K562 (cell line): ENCODE measurements around the gene TMEM11. TPM values are rescaled to one million over a fixed set of nuclear protein-coding genes. Genes with fewer than 3 reads are reported as not detected.

Experiments
- ATAC-seq: fragments of 200-7000 bp; cut with Tn5 transposase; 3 replicates; pipeline ENCODE4 v1.9.1; 2020; ENCODE audit warnings: moderate library complexity
- BruUV-seq: library from RNA; stranded (reverse); fragments of 400-500 nt; replicated peaks from 2 replicates; lab custom pipeline; 2021; lab: Mats Ljungman, UMichigan
- CTCF ChIA-PET: fragments of 300-600 bp; formaldehyde crosslinking; extraction: SDS; loops from one replicate; lab custom pipeline; 2021; ENCODE audit warnings: low intra/inter-chr PET ratio; lab: Yijun Ruan, JAX
- POLR2A ChIA-PET: fragments of 300-600, 350-650 bp; sonication (Branson Sonifier 250); formaldehyde crosslinking; extraction: SDS; loops from one replicate; lab custom pipeline; 2021; ENCODE audit warnings: antibody characterized with exemption, inconsistent platforms; lab: Yijun Ruan, JAX
- DNase-seq, 4 experiments: peaks; one replicate each; pipeline versions ENCODE4 v3.0.0 to v3.0.0-alpha.2; 2011 to 2018; ENCODE audit warnings: low spot score in 3 of 4, mixed read lengths in 3 of 4; ENCODE audit errors: extremely low read depth in 1 of 4
- FAIRE-seq: peaks from 2 replicates; lab custom pipeline; 2011; peaks lifted over from hg19 to GRCh38; lab: Jason Lieb, UNC
- H2AFZ ChIP-seq: 2 replicates; pipeline ENCODE4 v1.6.0; 2011; ENCODE audit warnings: low read depth, low read length, control low read depth, inconsistent platforms
- H3K27ac ChIP-seq: fragments of 200-600 bp; 3 replicates; pipeline ENCODE4 v1.8.0; 2011; ENCODE audit warnings: low read depth, mild to moderate bottlenecking, control low read depth, inconsistent platforms, low read length, moderate library complexity, mixed read lengths; ENCODE audit errors: extremely low read depth
- H3K27me3 ChIP-seq, 2 experiments: fragments of 300-600 bp in 1 of 2; 2 replicates in 1 of 2; 3 replicates in 1 of 2; pipeline versions ENCODE4 v1.6.0 to v1.8.0; 2011; ENCODE audit warnings: inconsistent platforms in 2 of 2, low read length in 2 of 2, mild to moderate bottlenecking in 1 of 2, mixed read lengths in 1 of 2, moderate library complexity in 1 of 2; ENCODE audit not compliant: control insufficient read depth in 2 of 2, insufficient read depth in 2 of 2
- H3K36me3 ChIP-seq: fragments of 300-600 bp; 3 replicates; pipeline ENCODE4 v1.8.0; 2011; ENCODE audit warnings: mild to moderate bottlenecking, low read length, inconsistent platforms; ENCODE audit not compliant: control insufficient read depth, insufficient read depth
- H3K4me1 ChIP-seq, 2 experiments: fragments of 200-600 bp in 1 of 2; replicated peaks in 1 of 2; 2 replicates in 1 of 2; 3 replicates in 1 of 2; pipeline versions ENCODE4 v1.5.1 to v1.8.0; 2011; ENCODE audit warnings: inconsistent platforms in 2 of 2, low read length in 2 of 2, mild to moderate bottlenecking in 1 of 2, mixed read lengths in 1 of 2, moderate library complexity in 1 of 2; ENCODE audit not compliant: control insufficient read depth in 2 of 2, insufficient read depth in 2 of 2
- H3K4me2 ChIP-seq: 2 replicates; pipeline ENCODE4 v1.6.1; 2011; ENCODE audit warnings: low read length, control low read depth, inconsistent platforms, mixed read lengths; ENCODE audit not compliant: insufficient read depth
- H3K4me3 ChIP-seq: fragments of 200-600 bp; sonication (generic), shearing (Covaris generic); 2 replicates; pipeline ENCODE4 v1.5.1; 2016; ENCODE audit warnings: control low read depth, inconsistent platforms
- H3K79me2 ChIP-seq: fragments of 200-600 bp; 3 replicates; pipeline ENCODE4 v1.8.0; 2011; ENCODE audit warnings: low read length, inconsistent platforms; ENCODE audit not compliant: control insufficient read depth, insufficient read depth
- H3K9ac ChIP-seq, 2 experiments: 2 replicates each; pipeline versions ENCODE4 v1.6.0 to v1.6.1; 2011; ENCODE audit warnings: low read depth in 2 of 2, low read length in 2 of 2, control low read depth in 1 of 2, inconsistent platforms in 1 of 2, mild to moderate bottlenecking in 1 of 2, mixed read lengths in 1 of 2; ENCODE audit not compliant: insufficient read depth in 1 of 2
- H3K9me1 ChIP-seq: one replicate; pipeline ENCODE4 v1.6.0; 2011; ENCODE audit warnings: inconsistent platforms, mild to moderate bottlenecking, low read length, moderate library complexity; ENCODE audit not compliant: control insufficient read depth, insufficient read depth
- H3K9me3 ChIP-seq: replicated peaks from 2 replicates; pipeline ENCODE4 v1.5.1; 2011; ENCODE audit warnings: low read depth, low read length, inconsistent platforms; ENCODE audit not compliant: control insufficient read depth, insufficient read depth
- H4K20me1 ChIP-seq: replicated peaks from 2 replicates; pipeline ENCODE4 v1.6.1; 2011; ENCODE audit warnings: low read length, inconsistent platforms, mixed read lengths; ENCODE audit not compliant: control insufficient read depth, insufficient read depth
- ETS1 ChIP-seq: conservative IDR thresholded peaks from 2 replicates; pipeline ENCODE4 v1.6.1; 2011; ENCODE audit warnings: low read depth, mild to moderate bottlenecking, low read length; ENCODE audit not compliant: control insufficient read depth
- HMGXB4 ChIP-seq: sonication (generic); formaldehyde crosslinking; IDR thresholded peaks from 2 replicates; pipeline ENCODE4 v1.8.1; 2023; ENCODE audit warnings: mild to moderate bottlenecking, missing genetic modification reagents
- NBN ChIP-seq: fragments of 450-650 bp; IDR thresholded peaks from 2 replicates; pipeline ENCODE4 v1.6.1; 2016; ENCODE audit warnings: low read depth, mild to moderate bottlenecking
- RBFOX2 ChIP-seq: fragments of 200-400 bp; formaldehyde crosslinking; IDR thresholded peaks from 2 replicates; pipeline ENCODE4 v1.6.1; 2017; ENCODE audit warnings: low read depth, mild to moderate bottlenecking, low read length, moderate library complexity
- SPI1 ChIP-seq: IDR thresholded peaks from 2 replicates; pipeline ENCODE4 v1.6.1; 2011; ENCODE audit warnings: low read depth, low read length, control low read depth, borderline replicate concordance
- ZEB2 ChIP-seq: fragments of 450-650 bp; IDR thresholded peaks from 2 replicates; pipeline ENCODE4 v1.6.1; 2016
- ZNF263 ChIP-seq: sonication (generic); formaldehyde crosslinking; IDR thresholded peaks from 2 replicates; pipeline ENCODE4 v1.8.0; 2022; ENCODE audit warnings: mild to moderate bottlenecking, missing genetic modification reagents, borderline replicate concordance
- ZNF384 ChIP-seq: IDR thresholded peaks from 2 replicates; pipeline ENCODE4 v1.6.1; 2012; ENCODE audit warnings: low read depth, low read length, improper control_type of control experiment
- WGBS: fragments of 100-300 bp; shearing (Covaris generic); methylation state at CpG from one replicate; pipeline ENCODE4 v1.1.6; 2016; ENCODE audit warnings: low coverage, mixed read lengths; ENCODE audit not compliant: insufficient coverage; ENCODE audit errors: missing lambda C conversion rate; 5-methylcytosine and 5-hydroxymethylcytosine counted together
- in situ Hi-C: fragments of 300-500 bp; cut with MboI; formaldehyde crosslinking; loops from 4 replicates; pipeline ENCODE4 v1.15.0; 2018; ENCODE audit warnings: inconsistent platforms, mixed read lengths
- intact Hi-C: fragments of 100-400 bp; cut with micrococcal nuclease; formaldehyde crosslinking; loops from 2 replicates; pipeline ENCODE4 v1.14.2; 2022
- polyA plus RNA-seq, 8 experiments: library from polyadenylated mRNA; depleted of rRNA in 4 of 8; stranded (reverse) in 5 of 8; unstranded in 3 of 8; fragments of >200 nt; fragmentation: Nextera tagmentation in 2 of 8; fragmentation: Illumina TruSeq in 1 of 8; extraction: Ambion mirVana in 2 of 8; extraction: Trizol in 1 of 8; gene quantifications; 2 replicates each; pipeline versions ENCODE4 v1.2.1 to v1.2.3, GENCODE V29; 2011 to 2014; ENCODE audit warnings: inconsistent platforms in 1 of 8, missing spikeins in 1 of 8
- total RNA-seq, 7 experiments: library from RNA; depleted of rRNA in 6 of 7; stranded (reverse); fragments of >200 nt in 6 of 7; fragmentation: Illumina TruSeq in 2 of 7; extraction: Trizol in 2 of 7; gene quantifications; 2 replicates each; pipeline versions ENCODE4 v1.2.1 to v1.2.3, GENCODE V29; 2011 to 2021; ENCODE audit warnings: low replicate concordance in 1 of 7
- TF ChIP-seq, protein P1 (sequence below): fragments of 250-450 bp; sonication (Bioruptor Pico); IDR thresholded peaks from 2 replicates; pipeline ENCODE4 v1.8.0; 2022; ENCODE audit warnings: inconsistent platforms, mild to moderate bottlenecking, moderate library complexity, borderline replicate concordance
- TF ChIP-seq, protein P2 (sequence below): fragments of 250-450 bp; sonication (Bioruptor Pico); IDR thresholded peaks from 2 replicates; pipeline ENCODE4 v1.8.0; 2022; ENCODE audit warnings: inconsistent platforms
- TF ChIP-seq, protein P3 (sequence below), 3 experiments: IDR thresholded peaks in 2 of 3; conservative IDR thresholded peaks in 1 of 3; 2 replicates each; pipeline ENCODE4 v1.5.1; 2011 to 2012; ENCODE audit warnings: low read length in 3 of 3, mild to moderate bottlenecking in 3 of 3, control low read depth in 2 of 3, improper control_type of control experiment in 1 of 3, inconsistent platforms in 1 of 3, low read depth in 1 of 3, mixed read lengths in 1 of 3, moderate library complexity in 1 of 3; ENCODE audit not compliant: insufficient read depth in 2 of 3

Gene TMEM11
- total and polyA plus RNA-seq, 9 of the 15 experiments (the other 6 are each of a cell fraction or from before 2014, with no cell fraction given) = 12.0 to 40.7 (median 30.0) TPM

- in situ Hi-C loops = no loop called here
- CTCF ChIA-PET = no interaction called here
- POLR2A ChIA-PET = interaction anchor here (1.3 kb wide), 1 partner anchor 17 kb away, joined by 5 read pairs; no protein-coding TSS in a partner anchor
Measured at GRCh38 chr17:21177401-21177800, 36.6 kb downstream of the TMEM11 start.

More at GRCh38 chr17:21177401-21177800, 36.6 kb downstream of the TMEM11 start:
- H4K20me1 ChIP-seq = no peaks in the 10 kb centered on the region
- intact Hi-C loops = no loop called here
- no peak overlapping the region for H3K27ac ChIP-seq
- no TSS peak for BruUV-seq
- no peaks in the 10 kb centered on the region; a peak in 1 of 5 replicates for H3K4me1 ChIP-seq
- no peaks in the 10 kb centered on the region for H3K27me3 ChIP-seq
- H3K4me2 ChIP-seq = no peak overlapping the region
- FAIRE-seq (no peak), DNase-seq (no peak), ATAC-seq (no peak)
- no peaks in the 10 kb centered on the region for H3K9me1 ChIP-seq
- no peak overlapping the region for H2AFZ ChIP-seq
- no peak overlapping the region for H3K9ac ChIP-seq
- H3K4me3 ChIP-seq = no peak overlapping the region
- peaks cover 14% of the 10 kb centered on the region; the same call in 2 of the 3 replicates for H3K36me3 ChIP-seq
- H3K79me2 ChIP-seq = no peaks in the 10 kb centered on the region
- 71% methylated on average over 6 of the region's 8 CpGs for WGBS
- TF ChIP-seq HMGXB4 (CRISPR knock-in tag) (no peak), ZEB2 (no peak), ZNF263 (CRISPR knock-in tag) (no peak), RBFOX2 (no peak), SPI1 (no peak), ETS1 (no peak), NBN (no peak), ZNF384 (no peak)
- TF ChIP-seq, protein P1, sequence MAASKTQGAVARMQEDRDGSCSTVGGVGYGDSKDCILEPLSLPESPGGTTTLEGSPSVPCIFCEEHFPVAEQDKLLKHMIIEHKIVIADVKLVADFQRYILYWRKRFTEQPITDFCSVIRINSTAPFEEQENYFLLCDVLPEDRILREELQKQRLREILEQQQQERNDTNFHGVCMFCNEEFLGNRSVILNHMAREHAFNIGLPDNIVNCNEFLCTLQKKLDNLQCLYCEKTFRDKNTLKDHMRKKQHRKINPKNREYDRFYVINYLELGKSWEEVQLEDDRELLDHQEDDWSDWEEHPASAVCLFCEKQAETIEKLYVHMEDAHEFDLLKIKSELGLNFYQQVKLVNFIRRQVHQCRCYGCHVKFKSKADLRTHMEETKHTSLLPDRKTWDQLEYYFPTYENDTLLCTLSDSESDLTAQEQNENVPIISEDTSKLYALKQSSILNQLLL (CRISPR knock-in tag) = no peak
- TF ChIP-seq, protein P2, sequence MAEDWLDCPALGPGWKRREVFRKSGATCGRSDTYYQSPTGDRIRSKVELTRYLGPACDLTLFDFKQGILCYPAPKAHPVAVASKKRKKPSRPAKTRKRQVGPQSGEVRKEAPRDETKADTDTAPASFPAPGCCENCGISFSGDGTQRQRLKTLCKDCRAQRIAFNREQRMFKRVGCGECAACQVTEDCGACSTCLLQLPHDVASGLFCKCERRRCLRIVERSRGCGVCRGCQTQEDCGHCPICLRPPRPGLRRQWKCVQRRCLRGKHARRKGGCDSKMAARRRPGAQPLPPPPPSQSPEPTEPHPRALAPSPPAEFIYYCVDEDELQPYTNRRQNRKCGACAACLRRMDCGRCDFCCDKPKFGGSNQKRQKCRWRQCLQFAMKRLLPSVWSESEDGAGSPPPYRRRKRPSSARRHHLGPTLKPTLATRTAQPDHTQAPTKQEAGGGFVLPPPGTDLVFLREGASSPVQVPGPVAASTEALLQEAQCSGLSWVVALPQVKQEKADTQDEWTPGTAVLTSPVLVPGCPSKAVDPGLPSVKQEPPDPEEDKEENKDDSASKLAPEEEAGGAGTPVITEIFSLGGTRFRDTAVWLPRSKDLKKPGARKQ (CRISPR knock-in tag) = no peak
- TF ChIP-seq, protein P3, sequence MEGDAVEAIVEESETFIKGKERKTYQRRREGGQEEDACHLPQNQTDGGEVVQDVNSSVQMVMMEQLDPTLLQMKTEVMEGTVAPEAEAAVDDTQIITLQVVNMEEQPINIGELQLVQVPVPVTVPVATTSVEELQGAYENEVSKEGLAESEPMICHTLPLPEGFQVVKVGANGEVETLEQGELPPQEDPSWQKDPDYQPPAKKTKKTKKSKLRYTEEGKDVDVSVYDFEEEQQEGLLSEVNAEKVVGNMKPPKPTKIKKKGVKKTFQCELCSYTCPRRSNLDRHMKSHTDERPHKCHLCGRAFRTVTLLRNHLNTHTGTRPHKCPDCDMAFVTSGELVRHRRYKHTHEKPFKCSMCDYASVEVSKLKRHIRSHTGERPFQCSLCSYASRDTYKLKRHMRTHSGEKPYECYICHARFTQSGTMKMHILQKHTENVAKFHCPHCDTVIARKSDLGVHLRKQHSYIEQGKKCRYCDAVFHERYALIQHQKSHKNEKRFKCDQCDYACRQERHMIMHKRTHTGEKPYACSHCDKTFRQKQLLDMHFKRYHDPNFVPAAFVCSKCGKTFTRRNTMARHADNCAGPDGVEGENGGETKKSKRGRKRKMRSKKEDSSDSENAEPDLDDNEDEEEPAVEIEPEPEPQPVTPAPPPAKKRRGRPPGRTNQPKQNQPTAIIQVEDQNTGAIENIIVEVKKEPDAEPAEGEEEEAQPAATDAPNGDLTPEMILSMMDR (IDR thresholded peaks at IDR 0.05 in 2 of 3, conservative IDR thresholded peaks at IDR 0.05 in 1 of 3; ENCODE audit: insufficient read depth in 2 of 3, low read depth in 1 of 3, low read length in 3 of 3) = no peak
- H3K9me3 ChIP-seq = no peaks in the 10 kb centered on the region
